ENCODE results near the gene AFF2. TPM values are rescaled to one million over a fixed set of nuclear protein-coding genes. Genes with fewer than 3 reads are reported as not detected.

The AFF2 gene
- polyA plus RNA-seq, 1 donor, result 0.66 TPM

- DNase-seq (ENCODE audit: low read depth), result no peak
These were observed 504.5 kb downstream of the AFF2 start for GRCh38 chrX:149004936-149005335.

GRCh38 chrX:149006235-149006634 is 505.8 kb downstream of the AFF2 start:
- no peak for DNase-seq (ENCODE audit: low read depth)

- no peak for DNase-seq (ENCODE audit: low read depth)
These were observed 507.0 kb downstream of the AFF2 start for GRCh38 chrX:149007423-149007822.

- DNase-seq (ENCODE audit: low read depth), result no peak
These were observed 509.8 kb downstream of the AFF2 start for GRCh38 chrX:149010013-149010852.

- no peak for DNase-seq (ENCODE audit: low read depth)
These were observed 510.4 kb downstream of the AFF2 start for GRCh38 chrX:149010853-149011224.

- no peak for DNase-seq (ENCODE audit: low read depth)
These were observed 512.7 kb downstream of the AFF2 start for GRCh38 chrX:149013081-149013480.

GRCh38 chrX:149021159-149021558 is 520.7 kb downstream of the AFF2 start:
- no peak for DNase-seq (ENCODE audit: low read depth)

GRCh38 chrX:149022485-149022884 is 522.1 kb downstream of the AFF2 start:
- no peak for DNase-seq (ENCODE audit: low read depth)

GRCh38 chrX:149032449-149032848 is 532.0 kb downstream of the AFF2 start:
- no peak for DNase-seq (ENCODE audit: low read depth)

GRCh38 chrX:149036086-149036485 is 535.7 kb downstream of the AFF2 start:
- no peak for DNase-seq (ENCODE audit: low read depth)

GRCh38 chrX:149037281-149037870 is 537.0 kb downstream of the AFF2 start:
- no peak for DNase-seq (ENCODE audit: low read depth)

- DNase-seq (ENCODE audit: low read depth), result no peak
These were observed 538.6 kb downstream of the AFF2 start for GRCh38 chrX:149039057-149039456.

GRCh38 chrX:149040873-149041535 is 540.6 kb downstream of the AFF2 start:
- DNase-seq (ENCODE audit: low read depth), result no peak

GRCh38 chrX:149043401-149043800 is 543.0 kb downstream of the AFF2 start:
- no peak for DNase-seq (ENCODE audit: low read depth)

- DNase-seq (ENCODE audit: low read depth), result no peak
These were observed 544.1 kb downstream of the AFF2 start for GRCh38 chrX:149044471-149044870.

GRCh38 chrX:149045645-149046210 is 545.3 kb downstream of the AFF2 start:
- no peak for DNase-seq (ENCODE audit: low read depth)

Measured in forelimb muscle (tissue), 1 donor.